AG04449 (cell line): Measurements from ENCODE around the gene BLMH.

Source experiments
- CTCF ChIA-PET: fragments of 350-600 bp; formaldehyde crosslinking; extraction: SDS; loops from one replicate; lab custom pipeline; 2021; ENCODE audit warnings: antibody characterized with exemption; lab: Yijun Ruan, JAX
- POLR2A ChIA-PET: fragments of 400-600, 350-600 bp; formaldehyde crosslinking; extraction: SDS; loops from one replicate; lab custom pipeline; 2020; ENCODE audit warnings: antibody characterized with exemption, inconsistent platforms; lab: Yijun Ruan, JAX
- DNase-seq: peaks from one replicate; pipeline ENCODE4 v3.0.0-alpha.2; 2010; ENCODE audit warnings: low read depth, low spot score
- H3K4me3 ChIP-seq: 2 replicates; pipeline ENCODE4 v1.5.1; 2011; ENCODE audit warnings: low read depth, mild to moderate bottlenecking, control low read depth, low read length
- CTCF ChIP-seq: IDR thresholded peaks from one replicate; pipeline ENCODE4 v1.5.1; 2011; ENCODE audit warnings: mild to moderate bottlenecking, moderate library complexity, low read length, control low read depth, inconsistent platforms; ENCODE audit not compliant: insufficient read depth; ENCODE audit errors: missing control alignments

BLMH gene

DNA sequence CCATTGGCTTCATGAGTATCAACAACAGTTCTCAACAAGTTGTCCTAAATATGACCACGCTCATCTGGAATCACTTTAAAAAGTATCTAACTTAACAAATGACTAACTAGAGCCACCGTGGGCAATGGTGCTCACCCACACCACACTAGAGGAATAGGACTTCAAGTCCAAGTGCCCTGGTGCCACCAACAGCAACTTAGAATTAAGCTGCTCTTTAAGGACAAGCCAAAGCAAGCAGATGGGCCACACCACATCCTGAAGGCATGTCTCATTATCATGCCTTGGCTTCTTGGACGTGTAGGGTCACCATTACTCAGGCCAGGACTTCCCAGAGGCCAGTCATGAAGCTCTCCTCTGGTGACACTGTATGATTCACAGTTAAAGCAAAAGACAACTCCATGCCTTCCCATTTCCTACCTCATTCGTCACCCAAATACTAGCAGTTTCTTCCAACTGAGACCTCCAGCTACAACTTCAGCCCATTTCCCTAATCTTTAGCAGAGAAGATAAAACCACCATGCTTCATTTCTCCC is 46.8 kb downstream of the BLMH start:
- TF ChIP-seq CTCF = no peak
- no peak overlapping the region for H3K4me3 ChIP-seq
- CTCF ChIA-PET = interaction anchor here (1.1 to 2.3 kb wide), 3 partner anchors 8 to 140 kb away, joined by 4 to 9 read pairs (median 5); no protein-coding TSS in a partner anchor
- no peak for DNase-seq
- POLR2A ChIA-PET = interaction anchor here (1.0 kb wide), 1 partner anchor 8 kb away, joined by 3 read pairs; no protein-coding TSS in a partner anchor

GRCh38 chr17:30243568-30243967 is 48.2 kb downstream of the BLMH start:
- H3K4me3 ChIP-seq = no peak overlapping the region
- POLR2A ChIA-PET = no interaction called here
- DNase-seq = no peak
- TF ChIP-seq CTCF = no peak
- CTCF ChIA-PET = interaction anchor here (2.3 kb wide), 1 partner anchor 139 kb away, joined by 9 read pairs; no protein-coding TSS in a partner anchor

GRCh38 chr17:30243002-30243401 is 48.7 kb downstream of the BLMH start:
- ChIA-PET POLR2A (no interaction called here), CTCF (interaction anchor here (2.3 kb wide), 1 partner anchor 138 kb away, joined by 9 read pairs; no protein-coding TSS in a partner anchor)
- TF ChIP-seq CTCF = no peak

DNA sequence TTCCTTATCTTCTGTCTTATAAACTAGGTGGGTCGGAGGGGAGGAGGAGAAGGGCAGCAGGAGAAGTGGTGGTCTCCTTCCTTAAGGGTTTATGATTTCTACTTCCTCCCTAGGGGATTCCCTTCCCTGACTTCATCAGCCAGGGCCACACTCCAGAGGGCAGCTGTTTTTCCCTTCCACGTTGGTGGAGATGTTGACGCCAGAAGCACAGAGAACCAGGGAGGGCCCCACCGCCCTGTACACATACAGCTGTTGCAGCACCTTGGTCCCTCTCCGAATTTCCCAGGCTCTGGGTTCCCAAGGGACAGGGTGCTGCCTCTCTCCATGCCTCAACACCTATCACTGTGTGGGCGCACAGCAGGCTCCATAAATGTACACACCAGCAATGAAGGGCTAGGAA is 50.7 kb downstream of the BLMH start:
- DNase-seq = no peak
- ChIA-PET POLR2A (no interaction called here), CTCF (interaction anchor here (1.5 kb wide), 1 partner anchor 116 kb away, joined by 3 read pairs; no protein-coding TSS in a partner anchor)
- no peak overlapping the region for H3K4me3 ChIP-seq
- no peak for TF ChIP-seq CTCF

More at GRCh38 chr17:30243002-30243401, 48.7 kb downstream of the BLMH start:
- DNase-seq = no peak
- no peak overlapping the region for H3K4me3 ChIP-seq

- no peak overlapping the region for H3K4me3 ChIP-seq
- TF ChIP-seq CTCF = no peak
- POLR2A ChIA-PET = no interaction called here
- CTCF ChIA-PET = interaction anchor here (1.5 kb wide), 1 partner anchor 115 kb away, joined by 3 read pairs; no protein-coding TSS in a partner anchor
- no peak for DNase-seq
Observed at GRCh38 chr17:30240177-30240576, 51.6 kb downstream of the BLMH start.

DNA sequence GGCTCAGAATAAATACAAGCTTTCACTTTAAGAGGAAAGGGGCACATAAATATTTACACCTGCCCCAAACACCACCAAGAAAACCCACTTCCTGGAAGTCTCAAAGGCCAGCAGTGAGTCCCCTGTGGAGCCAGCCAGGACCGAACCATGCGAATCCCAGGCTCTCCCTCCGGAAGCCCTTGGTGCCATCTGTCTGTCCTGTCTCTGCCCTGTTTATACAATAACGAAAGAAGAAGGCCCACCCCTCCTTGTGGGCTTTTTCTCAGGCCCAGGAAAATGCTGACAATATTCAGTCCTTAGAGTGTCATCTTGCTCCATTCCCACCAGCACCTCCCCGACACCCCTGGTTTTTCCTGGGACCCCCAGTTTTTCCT is 52.7 kb downstream of the BLMH start:
- no peak for DNase-seq
- TF ChIP-seq CTCF = no peak
- ChIA-PET POLR2A (no interaction called here), CTCF (no interaction called here)
- no peak overlapping the region for H3K4me3 ChIP-seq
